Hepatocyte (in vitro differentiated cells): ENCODE results near the gene CHAT. TPM values are rescaled to one million over a fixed set of nuclear protein-coding genes. Genes with fewer than 3 reads are reported as not detected.

Experiments used
- DNase-seq: peaks from one replicate; pipeline ENCODE4 v3.0.0-alpha.2; 2016; ENCODE audit warnings: low spot score
- H2AFZ ChIP-seq: fragments of 200-600 bp; sonication (generic); 2 replicates; pipeline ENCODE4 v1.6.0; 2016; ENCODE audit warnings: antibody characterized with exemption, mild to moderate bottlenecking
- H3K27ac ChIP-seq: fragments of 200-600 bp; sonication (generic); 2 replicates; pipeline ENCODE4 v1.5.1; 2016; ENCODE audit warnings: mild to moderate bottlenecking
- H3K27me3 ChIP-seq: fragments of 200-600 bp; sonication (generic); 2 replicates; pipeline ENCODE4 v1.6.1; 2016
- H3K36me3 ChIP-seq: fragments of 200-600 bp; sonication (generic); replicated peaks from 2 replicates; pipeline ENCODE4 v1.5.1; 2016; ENCODE audit warnings: low read depth; ENCODE audit not compliant: insufficient read depth
- H3K4me1 ChIP-seq: fragments of 200-600 bp; sonication (generic); 2 replicates; pipeline ENCODE4 v1.5.1; 2016; ENCODE audit warnings: mild to moderate bottlenecking, moderate library complexity; ENCODE audit not compliant: insufficient read depth
- H3K4me2 ChIP-seq: fragments of 200-600 bp; sonication (generic); 2 replicates; pipeline ENCODE4 v1.6.0; 2016
- H3K4me3 ChIP-seq: fragments of 200-600 bp; sonication (generic); 2 replicates; pipeline ENCODE4 v1.5.1; 2016; ENCODE audit warnings: mild to moderate bottlenecking
- H3K79me2 ChIP-seq: fragments of 200-600 bp; sonication (generic); 2 replicates; pipeline ENCODE4 v1.6.0; 2017; ENCODE audit warnings: mild to moderate bottlenecking
- H3K9me2 ChIP-seq: fragments of 200-600 bp; sonication (generic); replicated peaks from 2 replicates; pipeline ENCODE4 v1.6.0; 2017; ENCODE audit warnings: mild to moderate bottlenecking; ENCODE audit not compliant: insufficient read depth
- H3K9me3 ChIP-seq: fragments of 200-600 bp; sonication (generic); 2 replicates; pipeline ENCODE4 v1.5.1; 2016; ENCODE audit warnings: low read depth, mild to moderate bottlenecking
- H4K20me1 ChIP-seq: fragments of 200-600 bp; sonication (generic); 2 replicates; pipeline ENCODE4 v1.6.0; 2016; ENCODE audit warnings: mild to moderate bottlenecking; ENCODE audit not compliant: insufficient read depth, poor library complexity, severe bottlenecking
- CTCF ChIP-seq: fragments of 200-600 bp; sonication (generic); IDR thresholded peaks from 2 replicates; pipeline ENCODE4 v1.5.1; 2016; ENCODE audit warnings: antibody characterized with exemption, mild to moderate bottlenecking; ENCODE audit not compliant: poor library complexity
- EZH2 ChIP-seq: fragments of 200-600 bp; sonication (generic); IDR thresholded peaks from 2 replicates; pipeline ENCODE4 v1.6.1; 2016; ENCODE audit warnings: antibody characterized with exemption, mild to moderate bottlenecking, borderline replicate concordance
- EZH2phosphoT487 ChIP-seq: fragments of 200-600 bp; sonication (generic); IDR thresholded peaks from one replicate; pipeline ENCODE4 v1.6.1; 2018; ENCODE audit warnings: antibody characterized with exemption, mild to moderate bottlenecking, low read depth, moderate library complexity; ENCODE audit not compliant: unreplicated experiment, severe bottlenecking
- WGBS: methylation state at CpG from one replicate; pipeline ENCODE4 v1.1.6; 2016; ENCODE audit warnings: low lambda C conversion rate; ENCODE audit errors: missing lambda C conversion rate; 5-methylcytosine and 5-hydroxymethylcytosine counted together
- polyA plus RNA-seq: library from polyadenylated mRNA; unstranded; fragments of >200 nt; fragmentation: Nextera tagmentation; extraction: Ambion mirVana; gene quantifications from 2 replicates; pipeline ENCODE4 v1.2.1, GENCODE V29; 2016
- total RNA-seq: library from RNA; depleted of rRNA; stranded (reverse); fragments of >200 nt; gene quantifications from 2 replicates; pipeline ENCODE4 v1.2.3, GENCODE V29; 2014

Gene CHAT
- total and polyA plus RNA-seq, 2 experiments from 2014 or later, result 0.27 TPM; not detected in 1

GRCh38 chr10:49609283-49610113 lies 4.3 kb upstream of the CHAT start:
- Histone ChIP-seq H4K20me1 (no peaks in the 10 kb centered on the region), H3K27me3 (peaks cover 79% of the 10 kb centered on the region), H3K9me2 (no peaks in the 10 kb centered on the region), H3K4me2 (peak overlapping the region; percentile 84), H3K9me3 (no peaks in the 10 kb centered on the region), H3K36me3 (no peaks in the 10 kb centered on the region), H2AFZ (peak overlapping the region; percentile 56), H3K4me3 (peak overlapping the region; percentile 20), H3K27ac (no peak overlapping the region), H3K4me1 (peaks cover 10% of the 10 kb centered on the region), H3K79me2 (no peaks in the 10 kb centered on the region)
- DNase-seq, result no peak
- WGBS, result under 1% methylated on average over 26 of the region's 62 CpGs
- TF ChIP-seq EZH2, result peak; percentile 58
- no peak for TF ChIP-seq EZH2phosphoT487
- no peak for TF ChIP-seq CTCF

GRCh38 chr10:49610114-49610457 lies 3.8 kb upstream of the CHAT start, which contains the start of gene SLC18A3:
Gene SLC18A3 (plus strand): TSS chr10:49610310. CDS start chr10:49610741, 431 bp downstream.
- H3K79me2 ChIP-seq, result no peaks in the 10 kb centered on the region
- H3K9me2 ChIP-seq, result no peaks in the 10 kb centered on the region
- no peaks in the 10 kb centered on the region for H4K20me1 ChIP-seq
- H3K4me3 ChIP-seq, result peak within 1 kb of the TSS; percentile 20
- H3K4me1 ChIP-seq, result peaks cover 10% of the 10 kb centered on the region
- peaks cover 83% of the 10 kb centered on the region for H3K27me3 ChIP-seq
- 0% methylated on average over 1 of the region's 43 CpGs for WGBS
- no peaks in the 10 kb centered on the region for H3K9me3 ChIP-seq
- peak within 1 kb of the TSS; percentile 84 for H3K4me2 ChIP-seq
- TF ChIP-seq EZH2, result peak; percentile 2
- no peak for TF ChIP-seq EZH2phosphoT487
- TF ChIP-seq CTCF, result no peak
- H2AFZ ChIP-seq, result peak within 1 kb of the TSS; percentile 56
- no peaks in the 10 kb centered on the region for H3K36me3 ChIP-seq
- no peak for DNase-seq
- no peak within 1 kb of the TSS for H3K27ac ChIP-seq

GRCh38 chr10:49610458-49611165 lies 3.2 kb upstream of the CHAT start:
- no peaks in the 10 kb centered on the region for H3K9me3 ChIP-seq
- H3K4me1 ChIP-seq, result peaks cover 10% of the 10 kb centered on the region
- H3K27ac ChIP-seq, result no peak overlapping the region
- no peaks in the 10 kb centered on the region for H4K20me1 ChIP-seq
- DNase-seq, result no peak
- H3K79me2 ChIP-seq, result no peaks in the 10 kb centered on the region
- peak overlapping the region; percentile 84 for H3K4me2 ChIP-seq
- no peaks in the 10 kb centered on the region for H3K9me2 ChIP-seq
- H3K36me3 ChIP-seq, result no peaks in the 10 kb centered on the region
- no peak overlapping the region for H3K4me3 ChIP-seq
- H2AFZ ChIP-seq, result peak overlapping the region; percentile 56
- 9% methylated on average over 54 of the region's 72 CpGs for WGBS
- peaks cover 89% of the 10 kb centered on the region for H3K27me3 ChIP-seq
- peak; percentile 56 for TF ChIP-seq EZH2phosphoT487
- TF ChIP-seq CTCF, result no peak
- peak; percentile 67 for TF ChIP-seq EZH2
